HG03196 (cell line): ENCODE measurements around the gene PARG.
"Not testable (repeated sequence)": the region's sequence is repeated elsewhere in the genome, so short reads cannot be mapped to it uniquely, and the experiment has no call there.

Experiments
- ATAC-seq: cut with Tn5 transposase; IDR thresholded peaks from one replicate; pipeline ENCODE4 v1.9.1; 2021; ENCODE audit not compliant: unreplicated experiment

PARG gene

GRCh38 chr10:49941447-49942338, at the start of gene PARG, which contains the start of gene TIMM23B:
PARG (minus strand) TSS chr10:49942027; CDS start chr10:49941725, 302 bp downstream.
TIMM23B (plus strand) TSS chr10:49942053; CDS start chr10:49942195, 142 bp downstream.
- peak; percentile 72 for ATAC-seq

DNA sequence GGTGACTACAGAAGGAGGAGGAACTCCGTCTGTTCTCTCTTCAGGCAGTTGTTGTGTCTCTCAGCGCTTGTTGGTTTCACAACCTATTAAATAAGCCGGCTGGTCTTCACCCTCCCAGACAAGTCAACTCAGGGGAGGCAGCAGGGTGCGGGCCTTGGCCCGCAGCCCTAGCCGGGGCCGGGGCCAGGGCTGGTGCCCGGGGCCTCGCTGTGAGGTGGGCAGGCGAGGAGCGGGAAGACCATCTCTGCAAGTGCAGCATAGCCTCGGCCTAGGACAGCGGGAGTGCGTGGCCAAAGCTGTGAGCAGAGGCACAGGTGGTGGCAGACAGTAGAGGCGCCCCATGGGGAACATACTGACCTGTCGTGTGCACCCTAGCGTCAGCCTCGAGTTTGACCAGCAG, 46.5 kb upstream of the PARG start, which contains the start of gene AGAP6:
AGAP6 (plus strand) TSS at position 31 of the 400 bp plus-strand sequence; CDS start at position 341, 310 bp downstream.
- not testable (repeated sequence) for ATAC-seq

- not testable (repeated sequence) for ATAC-seq
These were observed 45.4 kb upstream of the PARG start for GRCh38 chr10:49987207-49987606.

GRCh38 chr10:49977756-49978155, 35.9 kb upstream of the PARG start:
- ATAC-seq, result not testable (repeated sequence)

DNA sequence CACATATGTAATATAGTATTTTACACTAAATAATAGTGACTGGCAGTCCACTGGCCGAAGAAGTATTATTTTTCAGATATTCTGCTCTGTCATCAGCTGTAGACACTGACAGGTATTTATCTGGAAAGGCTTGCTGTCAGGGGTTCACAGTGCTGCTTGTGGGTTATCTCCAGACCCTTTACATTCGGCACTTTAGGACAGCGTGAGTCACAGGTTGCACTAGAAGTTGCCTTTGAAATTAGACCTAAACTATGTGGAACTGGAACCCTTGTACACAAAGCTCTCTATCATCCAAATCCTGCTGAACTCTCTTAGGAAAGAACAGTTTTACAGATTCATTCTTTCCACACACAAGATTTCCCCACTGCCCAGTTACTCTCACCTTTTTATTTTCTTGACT, 30.3 kb upstream of the PARG start:
- ATAC-seq, result not testable (repeated sequence)

DNA sequence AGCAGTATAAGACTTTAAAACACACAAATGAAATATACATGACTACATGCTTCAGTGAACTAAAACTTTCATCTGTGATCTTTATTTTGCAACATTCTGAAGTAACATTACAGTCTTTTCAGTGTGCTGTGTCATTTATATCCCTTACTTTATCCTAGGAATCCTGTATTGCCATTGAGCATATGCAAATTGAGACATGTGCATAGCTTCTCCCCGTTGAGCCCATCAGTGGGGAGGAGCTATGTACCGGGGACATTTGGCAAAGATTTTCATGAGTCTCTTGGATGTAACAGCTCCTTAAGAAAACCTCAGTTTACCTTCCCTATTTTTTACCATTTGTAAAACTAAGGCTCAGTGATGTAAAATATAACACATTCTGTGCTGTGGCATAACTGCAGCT, 29.6 kb upstream of the PARG start:
- not testable (repeated sequence) for ATAC-seq

GRCh38 chr10:49970331-49970857, 28.6 kb upstream of the PARG start:
- not testable (repeated sequence) for ATAC-seq

DNA sequence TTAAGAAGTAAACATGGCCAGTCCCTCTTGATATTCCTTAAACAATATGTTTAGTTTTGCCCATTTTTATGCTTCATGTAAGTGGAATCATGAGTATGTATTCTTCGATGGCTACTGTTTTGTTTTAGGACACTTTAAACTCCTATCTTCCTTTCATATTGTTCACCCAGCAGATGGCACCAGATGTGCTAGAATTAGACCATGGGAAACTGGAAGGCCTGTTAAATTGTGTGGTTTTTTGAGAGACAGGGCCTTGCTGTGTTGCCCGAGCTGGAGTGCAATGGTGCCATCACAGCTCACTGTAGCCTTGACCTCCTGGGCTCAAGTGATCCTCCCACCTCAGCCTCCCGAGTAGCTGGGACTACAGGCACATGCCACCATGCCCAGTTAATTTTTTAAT, 11.3 kb upstream of the PARG start:
- ATAC-seq, result not testable (repeated sequence)

- not testable (repeated sequence) for ATAC-seq
These were observed 10.2 kb upstream of the PARG start for GRCh38 chr10:49952006-49952405.

GRCh38 chr10:49948737-49949136, 6.9 kb upstream of the PARG start:
- not testable (repeated sequence) for ATAC-seq

GRCh38 chr10:49948142-49948541, 6.3 kb upstream of the PARG start:
- ATAC-seq, result peak; percentile 50

DNA sequence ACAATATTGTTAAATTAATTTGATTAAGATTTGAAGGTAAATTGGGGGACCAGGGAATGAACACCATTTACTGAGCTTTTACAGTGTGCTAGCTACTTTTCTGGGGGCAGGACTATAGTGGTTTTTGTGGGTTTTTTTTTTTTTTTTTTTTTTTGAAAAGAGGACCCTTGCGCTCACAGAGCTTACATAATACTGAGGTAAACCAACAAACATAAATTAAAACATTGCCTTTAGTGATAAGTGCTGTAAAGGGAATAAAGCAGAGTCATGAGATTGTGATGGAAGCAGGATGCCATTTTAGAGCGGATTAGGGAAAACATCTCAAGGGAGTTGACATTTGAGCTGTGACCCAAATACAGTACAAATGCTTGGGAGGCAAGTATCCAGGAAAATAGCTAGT, 1.8 kb upstream of the PARG start:
- not testable (repeated sequence) for ATAC-seq

GRCh38 chr10:49942339-49942705, 495 bp upstream of the PARG start:
- peak; percentile 11 for ATAC-seq

DNA sequence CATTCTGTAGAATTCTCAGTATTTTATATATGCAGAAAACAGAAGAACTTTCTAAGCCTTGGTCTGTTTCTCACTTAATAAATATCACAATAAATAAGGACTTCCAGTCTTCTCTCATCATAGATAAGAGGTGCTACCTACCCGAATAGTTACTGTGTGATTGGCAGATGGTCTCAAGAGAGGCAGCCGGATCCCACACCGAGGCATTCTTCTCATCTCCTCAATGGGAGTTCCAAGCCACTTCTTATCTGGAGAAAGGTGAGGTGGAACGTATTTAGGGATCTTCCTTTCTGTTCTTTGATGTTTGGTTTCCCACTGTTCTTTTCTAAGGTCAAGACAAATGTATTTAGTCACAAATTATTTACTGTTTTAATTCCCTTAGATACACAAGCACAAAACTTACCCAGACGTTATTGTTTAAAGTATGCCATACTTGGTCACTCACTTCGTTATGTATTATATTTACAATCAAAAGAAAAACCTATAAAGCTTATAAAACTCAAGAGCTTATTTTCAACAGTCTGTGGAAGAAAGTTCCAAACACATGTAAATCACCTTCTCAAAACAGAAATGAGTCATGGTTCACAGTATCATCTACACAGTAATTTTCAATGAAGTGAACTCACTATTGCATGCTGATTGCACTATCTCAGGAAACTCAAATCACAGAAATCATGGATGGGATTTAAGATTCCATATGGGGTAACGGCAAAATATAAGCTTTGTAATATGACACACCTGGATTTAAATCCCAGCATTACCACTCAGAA, 9.7 kb downstream of the PARG start:
- ATAC-seq, result not testable (repeated sequence)

GRCh38 chr10:49931276-49931675, 10.6 kb downstream of the PARG start:
- ATAC-seq, result not testable (repeated sequence)

- ATAC-seq, result not testable (repeated sequence)
These were observed 18.3 kb downstream of the PARG start for GRCh38 chr10:49923572-49923971.

DNA sequence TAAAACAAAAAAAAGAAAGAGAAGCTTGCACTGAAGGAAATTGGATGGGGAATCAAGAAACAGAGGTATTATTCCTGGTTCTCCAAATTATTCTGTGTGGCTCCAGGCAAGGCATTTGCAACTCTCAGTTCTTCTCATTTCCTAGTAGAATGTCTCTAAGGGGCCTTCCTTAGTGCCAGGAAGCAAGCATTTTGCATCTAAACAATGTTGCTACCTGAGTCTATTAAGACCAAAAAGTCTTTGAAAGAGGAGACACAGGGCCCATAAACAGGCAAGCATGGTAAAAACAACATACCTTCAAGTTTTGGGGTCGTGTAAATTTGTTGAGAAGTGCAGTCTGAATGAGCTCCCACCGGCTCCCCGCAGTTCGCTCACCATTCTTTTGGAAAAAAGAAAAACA, 19.8 kb downstream of the PARG start:
- ATAC-seq, result not testable (repeated sequence)

GRCh38 chr10:49917927-49918326, 23.9 kb downstream of the PARG start:
- not testable (repeated sequence) for ATAC-seq

DNA sequence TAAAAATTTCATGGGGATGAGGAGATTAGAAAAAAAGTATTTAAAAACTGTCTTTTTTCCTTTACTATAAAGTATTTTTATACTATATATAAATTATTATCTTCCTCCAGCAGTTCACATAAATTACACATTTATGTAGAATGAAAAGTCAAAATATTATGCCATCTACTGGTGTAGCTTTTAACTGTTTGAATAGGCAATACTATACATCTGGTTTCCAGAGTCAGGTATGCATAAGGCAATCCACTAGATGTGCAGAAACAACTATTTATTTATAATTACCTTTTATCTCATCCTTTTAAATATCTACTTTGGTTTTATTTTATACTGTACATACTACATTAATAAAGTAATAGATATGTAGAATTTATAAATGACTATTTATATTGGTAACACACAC, 25.4 kb downstream of the PARG start:
- ATAC-seq, result not testable (repeated sequence)

DNA sequence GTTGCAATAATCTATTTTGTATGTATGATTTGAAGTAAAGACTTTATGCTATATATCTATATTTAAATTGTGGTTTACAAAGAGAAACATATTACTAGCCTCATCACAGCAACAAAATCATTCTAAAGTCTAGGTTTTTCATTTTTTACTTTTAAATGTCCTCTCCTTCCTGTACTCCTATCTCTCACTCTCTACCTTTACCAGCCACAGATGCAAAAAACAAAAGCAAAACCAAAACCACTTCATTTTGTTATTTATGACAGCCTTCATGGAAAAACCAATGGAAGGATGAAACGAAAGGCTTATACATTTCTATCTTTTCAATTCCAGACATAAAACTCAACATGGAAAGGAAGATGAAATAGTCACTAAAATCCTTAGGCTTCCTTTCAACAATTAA, 31.5 kb downstream of the PARG start:
- not testable (repeated sequence) for ATAC-seq
